ENCODE results near the gene ANKRD62.

- no peak for TF ChIP-seq EZH2 (IDR thresholded peaks at IDR 0.05)
- TF ChIP-seq POLR2AphosphoS5 (IDR thresholded peaks at IDR 0.05; ENCODE audit: borderline replicate concordance, low read depth, low read length) = no peak
Measured at GRCh38 chr18:12060182-12060870, 33.3 kb upstream of the ANKRD62 start.

Data from SK-N-MC (cell line).